RCC 7860 (cell line): ENCODE data around the gene MAML3.

ENCODE experiments used
- DNase-seq: peaks from one replicate; pipeline ENCODE4 v3.0.0-alpha.2; 2015; ENCODE audit warnings: low spot score
- FAIRE-seq: peaks from 2 replicates; lab custom pipeline; 2012; peaks lifted over from hg19 to GRCh38; lab: Jason Lieb, UNC

The MAML3 gene

GRCh38 chr4:139886798-139887197, 267.2 kb downstream of the MAML3 start:
- FAIRE-seq (no peak), DNase-seq (no peak)

- no peak for FAIRE-seq
- no peak for DNase-seq
Measured at GRCh38 chr4:139884438-139884837, 269.5 kb downstream of the MAML3 start.

- no peak for FAIRE-seq
Measured at GRCh38 chr4:139880841-139881240, 273.1 kb downstream of the MAML3 start.

GRCh38 chr4:139878050-139878449, 275.9 kb downstream of the MAML3 start:
- FAIRE-seq (no peak), DNase-seq (no peak)

More at GRCh38 chr4:139880841-139881240, 273.1 kb downstream of the MAML3 start:
- no peak for DNase-seq

- no peak for DNase-seq
Measured at GRCh38 chr4:139876337-139876941, 277.5 kb downstream of the MAML3 start.

GRCh38 chr4:139875411-139875825, 278.6 kb downstream of the MAML3 start:
- no peak for FAIRE-seq
- DNase-seq = no peak

More at GRCh38 chr4:139876337-139876941, 277.5 kb downstream of the MAML3 start:
- FAIRE-seq = no peak

GRCh38 chr4:139873111-139873860, 280.7 kb downstream of the MAML3 start:
- DNase-seq (no peak), FAIRE-seq (no peak)

- FAIRE-seq = no peak
- peak; percentile 74 for DNase-seq
Measured at GRCh38 chr4:139872274-139872673, 281.7 kb downstream of the MAML3 start.

GRCh38 chr4:139869810-139870209, 284.2 kb downstream of the MAML3 start:
- FAIRE-seq = no peak
- no peak for DNase-seq

GRCh38 chr4:139866276-139866962, 287.6 kb downstream of the MAML3 start:
- no peak for DNase-seq
- FAIRE-seq = no peak

GRCh38 chr4:139865537-139865936, 288.4 kb downstream of the MAML3 start:
- no peak for FAIRE-seq
- no peak for DNase-seq

GRCh38 chr4:139863531-139863930, 290.5 kb downstream of the MAML3 start:
- DNase-seq (no peak), FAIRE-seq (no peak)

GRCh38 chr4:139861471-139861870, 292.5 kb downstream of the MAML3 start:
- no peak for DNase-seq
- no peak for FAIRE-seq

- DNase-seq (no peak), FAIRE-seq (no peak)
Measured at GRCh38 chr4:139860435-139861024, 293.5 kb downstream of the MAML3 start.

- no peak for FAIRE-seq
- DNase-seq = no peak
Measured at GRCh38 chr4:139859876-139860275, 294.1 kb downstream of the MAML3 start.

- DNase-seq = no peak
- FAIRE-seq = no peak
Measured at GRCh38 chr4:139858436-139859205, 295.4 kb downstream of the MAML3 start.

- no peak for DNase-seq
- FAIRE-seq = no peak
Measured at GRCh38 chr4:139857977-139858376, 296.0 kb downstream of the MAML3 start.

- DNase-seq (no peak), FAIRE-seq (no peak)
Measured at GRCh38 chr4:139857021-139857420, 297.0 kb downstream of the MAML3 start.

- FAIRE-seq = no peak
Measured at GRCh38 chr4:139854668-139855403, 299.1 kb downstream of the MAML3 start.

GRCh38 chr4:139853309-139853708, 300.7 kb downstream of the MAML3 start:
- FAIRE-seq (no peak), DNase-seq (no peak)

More at GRCh38 chr4:139854668-139855403, 299.1 kb downstream of the MAML3 start:
- no peak for DNase-seq
